SK-N-SH (cell line): ENCODE measurements around the gene MN1. TPM values are rescaled to one million over a fixed set of nuclear protein-coding genes. Genes with fewer than 3 reads are reported as not detected.

Source experiments
- CTCF ChIA-PET: fragments of 300-600, 350-600 bp; formaldehyde crosslinking; extraction: SDS; loops from one replicate; lab custom pipeline; 2021; lab: Yijun Ruan, JAX
- POLR2A ChIA-PET: fragments of 350-600 bp; sonication (Branson Sonifier 250); formaldehyde crosslinking; extraction: SDS; loops from one replicate; lab custom pipeline; 2020; ENCODE audit warnings: antibody characterized with exemption, inconsistent platforms; lab: Yijun Ruan, JAX
- DNase-seq: peaks from one replicate; pipeline ENCODE4 v3.0.0; 2012
- H2AFZ ChIP-seq: fragments of 200-600 bp; sonication (generic); 2 replicates; pipeline ENCODE4 v1.8.1; 2016; ENCODE audit warnings: antibody characterized with exemption, mild to moderate bottlenecking, low read depth
- H3F3A ChIP-seq: fragments of 200-600 bp; sonication (generic); replicated peaks from 2 replicates; pipeline ENCODE3; 2016; ENCODE audit warnings: antibody characterized with exemption, mild to moderate bottlenecking; ENCODE audit not compliant: insufficient read depth
- H3K27ac ChIP-seq, 2 experiments: fragments of 200-500 bp in 1 of 2; fragments of 200-600 bp in 1 of 2; sonication (Bioruptor generic) in 1 of 2; sonication (generic), shearing (Covaris generic) in 1 of 2; 2 replicates each; pipeline versions ENCODE4 v1.5.1 to v1.6.1; 2014 to 2016; ENCODE audit warnings: low read depth in 2 of 2, inconsistent platforms in 1 of 2, low read length in 1 of 2, mild to moderate bottlenecking in 1 of 2, mixed read lengths in 1 of 2
- H3K27me3 ChIP-seq: fragments of 200-600 bp; sonication (generic), shearing (Covaris generic); 2 replicates; pipeline ENCODE4 v1.6.1; 2016; ENCODE audit warnings: mixed run types; ENCODE audit not compliant: insufficient read depth
- H3K36me3 ChIP-seq, 2 experiments: fragments of 200-500 bp in 1 of 2; fragments of 200-600 bp in 1 of 2; sonication (Bioruptor generic) in 1 of 2; sonication (generic) in 1 of 2; replicated peaks in 1 of 2; 2 replicates each; pipeline versions ENCODE3 to v1.5.1; 2014 to 2016; ENCODE audit warnings: low read length in 1 of 2, mild to moderate bottlenecking in 1 of 2; ENCODE audit not compliant: insufficient read depth in 2 of 2, control insufficient read depth in 1 of 2
- H3K4me1 ChIP-seq, 2 experiments: fragments of 200-500 bp in 1 of 2; fragments of 200-600 bp in 1 of 2; sonication (Bioruptor generic) in 1 of 2; sonication (generic), shearing (Covaris generic) in 1 of 2; 2 replicates each; pipeline versions ENCODE4 v1.5.1 to v1.6.1; 2014 to 2016; ENCODE audit warnings: low read depth in 1 of 2, low read length in 1 of 2, mixed run types in 1 of 2; ENCODE audit not compliant: insufficient read depth in 2 of 2, control insufficient read depth in 1 of 2
- H3K4me2 ChIP-seq: fragments of 200-600 bp; sonication (generic), shearing (Covaris generic); 2 replicates; pipeline ENCODE4 v1.6.1; 2017; ENCODE audit warnings: mixed run types
- H3K4me3 ChIP-seq, 2 experiments: fragments of 200-500 bp in 1 of 2; fragments of 200-600 bp in 1 of 2; sonication (Bioruptor generic) in 1 of 2; sonication (generic), shearing (Covaris generic) in 1 of 2; 2 replicates each; pipeline versions ENCODE4 v1.5.1 to v1.8.1; 2014 to 2016; ENCODE audit warnings: low read depth in 2 of 2, inconsistent platforms in 1 of 2, low read length in 1 of 2, mild to moderate bottlenecking in 1 of 2, mixed read lengths in 1 of 2, moderate library complexity in 1 of 2
- H3K79me2 ChIP-seq: fragments of 200-600 bp; sonication (generic); 2 replicates; pipeline ENCODE4 v1.8.1; 2017; ENCODE audit warnings: mild to moderate bottlenecking; ENCODE audit not compliant: insufficient read depth
- H3K9ac ChIP-seq: fragments of 200-600 bp; sonication (generic); 2 replicates; pipeline ENCODE4 v1.6.1; 2017; ENCODE audit warnings: mixed run types
- H3K9me2 ChIP-seq: fragments of 200-600 bp; sonication (generic); 2 replicates; pipeline ENCODE4 v1.6.1; 2017; ENCODE audit warnings: mixed run types
- H3K9me3 ChIP-seq: fragments of 200-600 bp; sonication (generic); 2 replicates; pipeline ENCODE4 v1.6.1; 2017; ENCODE audit warnings: mixed run types, mild to moderate bottlenecking, moderate library complexity
- H4K20me1 ChIP-seq: fragments of 200-600 bp; sonication (generic); 2 replicates; pipeline ENCODE4 v1.6.1; 2017; ENCODE audit warnings: mild to moderate bottlenecking, mixed run types; ENCODE audit not compliant: insufficient read depth
- CHD2 ChIP-seq: fragments of 150-350 bp; IDR thresholded peaks from 2 replicates; pipeline ENCODE4 v1.6.1; 2018; ENCODE audit warnings: low read length; ENCODE audit not compliant: partially characterized antibody
- ELF1 ChIP-seq: IDR thresholded peaks from 2 replicates; pipeline ENCODE4 v1.4.0; 2012
- EP300 ChIP-seq, 2 experiments: IDR thresholded peaks; 2 replicates each; pipeline versions ENCODE4 v1.4.0 to v1.6.1; 2012; ENCODE audit warnings: borderline replicate concordance in 1 of 2, low read depth in 1 of 2, low read length in 1 of 2
- EZH2phosphoT487 ChIP-seq: fragments of 200-600 bp; sonication (generic); IDR thresholded peaks from 2 replicates; pipeline ENCODE4 v1.6.1; 2017; ENCODE audit warnings: low read depth, mixed run types, mild to moderate bottlenecking, antibody characterized with exemption, moderate library complexity, borderline replicate concordance
- FOSL2 ChIP-seq: IDR thresholded peaks from 2 replicates; pipeline ENCODE4 v1.4.0; 2012; ENCODE audit warnings: low read depth, mild to moderate bottlenecking, moderate library complexity, borderline replicate concordance
- FOXJ3 ChIP-seq: sonication (generic); formaldehyde crosslinking; IDR thresholded peaks from 2 replicates; pipeline ENCODE4 v1.5.1; 2020; ENCODE audit warnings: mild to moderate bottlenecking, missing genetic modification reagents
- IRF3 ChIP-seq: fragments of 150-350 bp; IDR thresholded peaks from 2 replicates; pipeline ENCODE4 v1.6.1; 2016; ENCODE audit warnings: mild to moderate bottlenecking, low read depth, low read length
- JUND ChIP-seq: IDR thresholded peaks from 2 replicates; pipeline ENCODE4 v1.4.0; 2012
- NFIC ChIP-seq: IDR thresholded peaks from 2 replicates; pipeline ENCODE4 v1.4.0; 2012; ENCODE audit warnings: borderline replicate concordance
- NRF1 ChIP-seq: IDR thresholded peaks from 2 replicates; pipeline ENCODE4 v1.6.1; 2012; ENCODE audit warnings: low read depth, mild to moderate bottlenecking, low read length
- POLR2AphosphoS5 ChIP-seq: IDR thresholded peaks from 2 replicates; pipeline ENCODE4 v1.6.1; 2012; ENCODE audit warnings: low read depth, low read length
- RAD21 ChIP-seq: IDR thresholded peaks from 2 replicates; pipeline ENCODE4 v1.6.1; 2012; ENCODE audit warnings: mild to moderate bottlenecking, low read length
- REST ChIP-seq: IDR thresholded peaks from 2 replicates; pipeline ENCODE4 v1.6.1; 2012; ENCODE audit warnings: mild to moderate bottlenecking, low read depth, low read length, moderate library complexity
- RXRA ChIP-seq: IDR thresholded peaks from 2 replicates; pipeline ENCODE4 v1.4.0; 2012; ENCODE audit warnings: low read depth, mild to moderate bottlenecking, borderline replicate concordance
- SMC3 ChIP-seq: IDR thresholded peaks from 2 replicates; pipeline ENCODE4 v1.6.1; 2012; ENCODE audit warnings: low read depth, low read length, improper control_type of control experiment
- TAF1 ChIP-seq: IDR thresholded peaks from 2 replicates; pipeline ENCODE4 v1.6.1; 2012; ENCODE audit warnings: low read depth, mild to moderate bottlenecking, low read length, moderate library complexity, borderline replicate concordance
- TEAD4 ChIP-seq: IDR thresholded peaks from 2 replicates; pipeline ENCODE4 v1.4.0; 2012; ENCODE audit warnings: mild to moderate bottlenecking, borderline replicate concordance; ENCODE audit not compliant: insufficient read depth
- YY1 ChIP-seq: IDR thresholded peaks from 2 replicates; pipeline ENCODE4 v1.4.0; 2012; ENCODE audit warnings: low read depth, mild to moderate bottlenecking
- WGBS: methylation state at CpG from one replicate; pipeline ENCODE4 v1.1.6; 2017; ENCODE audit warnings: low lambda C conversion rate; 5-methylcytosine and 5-hydroxymethylcytosine counted together
- polyA plus RNA-seq, 3 experiments: library from polyadenylated mRNA; depleted of rRNA; stranded (reverse); fragments of >200 nt; gene quantifications; 2 replicates each; pipeline ENCODE4 v1.2.3, GENCODE V29; 2012
- TF ChIP-seq, protein P1 (sequence below): IDR thresholded peaks from 2 replicates; pipeline ENCODE4 v1.4.0; 2012; ENCODE audit warnings: low read depth

The MN1 gene
- polyA plus RNA-seq, 1 of the 3 experiments (the other 2 are of a cell fraction): 0.20 TPM

DNA sequence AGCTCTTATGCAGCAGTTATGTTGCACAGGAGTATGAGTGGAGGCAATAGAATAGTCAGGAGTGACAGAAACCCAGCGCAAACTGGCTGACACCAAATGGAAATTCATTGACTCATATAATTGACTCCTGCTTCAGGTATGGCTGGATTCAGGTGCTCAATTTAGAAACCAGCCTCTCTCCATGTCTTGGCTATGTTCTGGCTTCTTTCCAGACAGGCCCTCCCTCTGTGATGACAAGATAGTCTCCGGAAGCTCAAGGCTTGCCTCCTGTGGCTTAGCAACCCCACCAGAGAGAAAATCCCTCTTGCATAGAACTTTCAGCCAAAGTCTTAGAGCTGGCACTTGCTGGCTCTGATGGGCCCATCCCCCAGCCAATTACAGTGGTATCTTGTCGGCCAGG, 28.1 kb upstream of the MN1 start:
- H4K20me1 ChIP-seq: no peaks in the 10 kb centered on the region
- DNase-seq: no peak
- CTCF ChIA-PET: interaction anchor here (1.1 to 1.4 kb wide), 2 partner anchors 12 to 13 kb away, joined by 3 to 4 read pairs; no protein-coding TSS in a partner anchor
- H3K9me3 ChIP-seq: no peaks in the 10 kb centered on the region
- no peak overlapping the region for H3K9ac ChIP-seq
- no peak overlapping the region for H2AFZ ChIP-seq
- no peaks in the 10 kb centered on the region for H3K79me2 ChIP-seq
- 77% methylated on average over 3 of the region's 3 CpGs for WGBS
- H3K4me3 ChIP-seq: no peak overlapping the region
- H3F3A ChIP-seq: no peaks in the 10 kb centered on the region
- H3K4me2 ChIP-seq: no peak overlapping the region
- no peaks in the 10 kb centered on the region for H3K36me3 ChIP-seq
- POLR2A ChIA-PET: no interaction called here
- H3K27me3 ChIP-seq: no peaks in the 10 kb centered on the region
- TF ChIP-seq RXRA (no peak), POLR2AphosphoS5 (no peak), NFIC (no peak), YY1 (no peak), FOXJ3 (CRISPR knock-in tag) (no peak), REST (no peak), TEAD4 (no peak)
- H3K4me1 ChIP-seq: no peaks in the 10 kb centered on the region
- no peaks in the 10 kb centered on the region for H3K9me2 ChIP-seq
- H3K27ac ChIP-seq: no peak overlapping the region

GRCh38 chr22:27827604-27828587, 26.3 kb upstream of the MN1 start:
- Histone ChIP-seq H2AFZ (no peak overlapping the region), H3F3A (no peaks in the 10 kb centered on the region), H3K4me1 (no peaks in the 10 kb centered on the region), H3K27ac (no peak overlapping the region), H3K4me3 (no peak overlapping the region), H3K9ac (no peak overlapping the region), H3K27me3 (no peaks in the 10 kb centered on the region), H3K79me2 (no peaks in the 10 kb centered on the region), H3K4me2 (no peak overlapping the region), H3K9me2 (no peaks in the 10 kb centered on the region), H3K36me3 (no peaks in the 10 kb centered on the region), H3K9me3 (no peaks in the 10 kb centered on the region), H4K20me1 (no peaks in the 10 kb centered on the region)
- ChIA-PET CTCF (interaction anchor here (1.1 to 1.4 kb wide), 2 partner anchors 13 to 14 kb away, joined by 3 to 4 read pairs; no protein-coding TSS in a partner anchor), POLR2A (no interaction called here)
- WGBS: 86% methylated on average over 23 of the region's 23 CpGs
- DNase-seq: no peak
- TF ChIP-seq CHD2 (no peak), TEAD4 (no peak), EP300 (IDR thresholded peaks at IDR 0.05; ENCODE audit: borderline replicate concordance in 1 of 2, low read depth in 1 of 2, low read length in 1 of 2) (no peak), JUND (no peak), NRF1 (no peak), SMC3 (no peak), RXRA (no peak), EZH2phosphoT487 (no peak), FOSL2 (no peak), IRF3 (no peak), RAD21 (no peak), TAF1 (no peak), POLR2AphosphoS5 (no peak), ELF1 (no peak), YY1 (no peak)
- TF ChIP-seq, protein P1, sequence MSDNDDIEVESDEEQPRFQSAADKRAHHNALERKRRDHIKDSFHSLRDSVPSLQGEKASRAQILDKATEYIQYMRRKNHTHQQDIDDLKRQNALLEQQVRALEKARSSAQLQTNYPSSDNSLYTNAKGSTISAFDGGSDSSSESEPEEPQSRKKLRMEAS: no peak
